ACC112 (cell line): ENCODE measurements around the gene RBM48.
"Not testable (repeated sequence)": the region's sequence is repeated elsewhere in the genome, so short reads cannot be mapped to it uniquely, and the experiment has no call there.

Experiments
- H2AFZ ChIP-seq: fragments of 200-600 bp; sonication (generic); one replicate; pipeline ENCODE4 v1.6.0; 2017; ENCODE audit warnings: antibody characterized with exemption, low read length; ENCODE audit not compliant: unreplicated experiment
- H3K27ac ChIP-seq: fragments of 200-600 bp; sonication (generic); 2 replicates; pipeline ENCODE4 v1.5.1; 2014; ENCODE audit warnings: low read depth, mild to moderate bottlenecking, antibody characterized with exemption, low read length, moderate library complexity
- H3K27me3 ChIP-seq: fragments of 200-600 bp; sonication (generic); 2 replicates; pipeline ENCODE4 v1.6.1; 2014; ENCODE audit warnings: mild to moderate bottlenecking, antibody characterized with exemption, low read length, moderate library complexity, mixed read lengths; ENCODE audit not compliant: insufficient read depth
- H3K36me3 ChIP-seq: fragments of 200-600 bp; sonication (generic); 2 replicates; pipeline ENCODE4 v1.6.1; 2016; ENCODE audit warnings: mild to moderate bottlenecking, antibody characterized with exemption, low read length, moderate library complexity, mixed read lengths; ENCODE audit not compliant: insufficient read depth
- H3K4me1 ChIP-seq: fragments of 200-600 bp; sonication (generic); one replicate; pipeline ENCODE4 v1.6.1; 2016; ENCODE audit warnings: low read length, mixed read lengths; ENCODE audit not compliant: insufficient read depth, unreplicated experiment, control insufficient read depth
- H3K4me3 ChIP-seq: fragments of 200-600 bp; sonication (generic); 2 replicates; pipeline ENCODE4 v1.5.1; 2014; ENCODE audit warnings: mild to moderate bottlenecking, low read depth, low read length
- H3K79me2 ChIP-seq: fragments of 200-600 bp; sonication (generic); one replicate; pipeline ENCODE4 v1.6.0; 2016; ENCODE audit warnings: low read length; ENCODE audit not compliant: control insufficient read depth, unreplicated experiment, insufficient read depth

RBM48 gene

DNA sequence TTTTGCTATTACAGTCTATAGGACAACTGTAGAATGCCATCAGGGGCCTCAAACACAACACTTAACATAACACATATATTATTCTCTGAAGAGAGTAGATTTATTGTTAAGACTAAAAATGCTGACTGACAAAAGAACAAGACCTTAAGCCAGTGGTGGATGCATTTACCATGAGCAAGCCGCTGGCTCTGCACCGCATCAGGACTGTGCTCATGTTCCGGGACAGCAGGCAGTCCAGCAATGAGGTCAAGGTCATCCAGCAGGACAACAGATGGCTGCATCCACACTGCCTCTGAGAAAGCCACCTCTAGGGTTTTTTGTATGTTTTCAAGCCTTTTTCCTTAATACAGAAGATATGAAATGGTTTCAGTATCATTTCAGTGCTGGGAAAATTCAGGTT lies 24.0 kb upstream of the RBM48 start:
- Histone ChIP-seq H3K4me3 (no peak overlapping the region), H3K79me2 (no peaks in the 10 kb centered on the region), H3K36me3 (no peaks in the 10 kb centered on the region), H3K27me3 (no peaks in the 10 kb centered on the region), H3K4me1 (no peaks in the 10 kb centered on the region), H2AFZ (no peak overlapping the region), H3K27ac (no peak overlapping the region)

DNA sequence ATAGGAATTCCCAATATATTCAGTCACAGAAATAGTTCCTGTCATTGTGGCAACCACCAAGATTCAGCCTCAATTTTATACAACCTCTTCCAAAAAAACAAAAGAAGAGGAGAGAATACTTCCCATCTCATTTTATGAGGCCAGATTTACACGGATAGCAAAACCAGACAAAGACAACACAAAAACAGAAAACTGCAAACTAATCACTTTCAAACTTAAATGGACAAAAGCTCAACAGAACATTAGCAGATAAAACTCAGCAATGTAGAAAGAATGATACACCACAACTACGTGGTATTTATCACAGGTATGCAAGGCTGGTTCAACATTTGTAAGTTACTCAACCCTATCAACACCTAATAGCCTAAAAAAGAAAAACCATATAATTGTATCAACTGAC lies 22.2 kb upstream of the RBM48 start:
- Histone ChIP-seq H3K27me3 (no peaks in the 10 kb centered on the region), H3K4me1 (no peaks in the 10 kb centered on the region), H3K79me2 (no peaks in the 10 kb centered on the region), H3K36me3 (no peaks in the 10 kb centered on the region), H3K4me3 (no peak overlapping the region), H3K27ac (no peak overlapping the region), H2AFZ (no peak overlapping the region)

- H2AFZ ChIP-seq, result no peak overlapping the region
- no peaks in the 10 kb centered on the region for H3K79me2 ChIP-seq
- 0 out of 2 replicates have a peak, but pooled peaks cover 6% of the 10 kb centered on the region for H3K36me3 ChIP-seq
- no peak overlapping the region for H3K27ac ChIP-seq
- H3K27me3 ChIP-seq, result no peaks in the 10 kb centered on the region
- H3K4me3 ChIP-seq, result no peak overlapping the region
- no peaks in the 10 kb centered on the region for H3K4me1 ChIP-seq
Observed at GRCh38 chr7:92508946-92509345, 19.6 kb upstream of the RBM48 start.

GRCh38 chr7:92513167-92513902 lies 15.3 kb upstream of the RBM48 start:
- Histone ChIP-seq H3K36me3 (0 out of 2 replicates have a peak, but pooled peaks cover 6% of the 10 kb centered on the region), H3K27ac (no peak overlapping the region), H3K79me2 (no peaks in the 10 kb centered on the region), H2AFZ (no peak overlapping the region), H3K27me3 (no peaks in the 10 kb centered on the region), H3K4me1 (no peaks in the 10 kb centered on the region), H3K4me3 (no peak overlapping the region)

DNA sequence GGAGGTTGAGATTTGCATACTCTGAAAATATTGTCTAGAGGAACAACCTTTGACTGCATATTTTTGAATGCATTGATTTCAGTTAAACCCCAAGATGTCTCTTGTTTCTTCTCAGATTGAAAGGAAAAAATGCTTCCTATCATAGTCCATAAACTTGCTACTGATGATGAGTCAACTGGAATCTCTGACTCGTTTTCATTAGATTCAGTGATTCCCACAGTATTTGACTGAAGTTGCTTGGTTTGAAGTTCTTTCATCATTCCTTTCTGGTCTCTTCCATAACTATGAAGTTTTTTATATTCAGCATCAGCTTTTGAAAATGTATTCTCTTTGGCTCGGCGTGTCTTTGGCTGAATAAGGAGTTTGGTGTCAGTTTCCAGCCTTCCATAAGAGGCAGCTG lies 11.0 kb upstream of the RBM48 start:
- no peaks in the 10 kb centered on the region for H3K27me3 ChIP-seq
- H3K27ac ChIP-seq, result no peak overlapping the region
- H3K4me1 ChIP-seq, result no peaks in the 10 kb centered on the region
- 0 out of 2 replicates have a peak, but pooled peaks cover 6% of the 10 kb centered on the region for H3K36me3 ChIP-seq
- H3K4me3 ChIP-seq, result no peak overlapping the region
- H3K79me2 ChIP-seq, result no peaks in the 10 kb centered on the region
- H2AFZ ChIP-seq, result no peak overlapping the region

- Histone ChIP-seq H3K27me3 (no peaks in the 10 kb centered on the region), H3K79me2 (peaks cover 5% of the 10 kb centered on the region), H3K36me3 (no peaks in the 10 kb centered on the region), H3K27ac (no peak overlapping the region), H3K4me3 (no peak overlapping the region), H2AFZ (no peak overlapping the region), H3K4me1 (no peaks in the 10 kb centered on the region)
Observed at GRCh38 chr7:92520024-92520423, 8.6 kb upstream of the RBM48 start.

DNA sequence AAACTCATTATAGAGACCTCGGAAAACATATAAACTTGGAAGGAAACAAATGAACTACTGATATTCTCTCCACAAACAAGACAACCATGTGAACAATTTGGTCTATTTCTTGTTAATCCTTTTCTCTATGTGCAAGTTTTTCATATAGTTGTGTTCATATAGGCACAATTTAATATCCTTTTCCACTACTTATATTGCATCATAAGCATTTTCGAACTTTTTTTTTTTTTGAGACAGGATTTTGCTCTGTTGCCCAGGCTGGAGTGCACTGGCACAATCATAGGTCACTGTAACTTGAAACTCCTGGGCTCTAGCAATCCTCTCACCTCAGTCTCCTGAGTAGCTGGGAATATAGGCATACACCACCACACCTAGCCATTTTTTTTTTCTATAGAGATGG lies 5.5 kb upstream of the RBM48 start:
- H3K79me2 ChIP-seq, result peaks cover 19% of the 10 kb centered on the region
- H2AFZ ChIP-seq, result no peak overlapping the region
- H3K36me3 ChIP-seq, result no peaks in the 10 kb centered on the region
- no peak overlapping the region for H3K4me3 ChIP-seq
- no peak overlapping the region for H3K27ac ChIP-seq
- H3K27me3 ChIP-seq, result no peaks in the 10 kb centered on the region
- H3K4me1 ChIP-seq, result peaks cover 5% of the 10 kb centered on the region

GRCh38 chr7:92527300-92528187 lies 1.1 kb upstream of the RBM48 start:
- Histone ChIP-seq H3K27me3 (no peaks in the 10 kb centered on the region), H3K4me3 (peak overlapping the region; percentile 80), H3K27ac (peak overlapping the region; percentile 26; the same call in 1 of the 2 replicates), H3K79me2 (peaks cover 30% of the 10 kb centered on the region), H2AFZ (peak overlapping the region; percentile 99), H3K4me1 (peaks cover 5% of the 10 kb centered on the region), H3K36me3 (no peaks in the 10 kb centered on the region)

DNA sequence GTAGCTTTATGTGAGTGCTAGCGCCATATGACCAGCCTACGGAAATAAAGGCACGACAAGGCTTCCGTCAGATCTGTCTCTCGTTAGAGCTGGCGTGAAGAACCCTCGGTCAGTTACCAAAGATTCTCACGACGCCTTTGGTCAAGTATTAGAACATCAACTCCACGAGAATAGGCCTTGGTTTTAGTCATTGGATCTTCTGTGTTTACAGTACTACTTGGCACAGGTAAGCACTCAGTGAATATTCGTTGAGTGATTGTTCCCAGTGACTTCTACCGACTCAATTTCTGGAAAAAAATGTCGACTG lies 316 bp downstream of the RBM48 start:
- Histone ChIP-seq H2AFZ (peak overlapping the region; percentile 24), H3K27me3 (no peaks in the 10 kb centered on the region), H3K4me1 (peaks cover 5% of the 10 kb centered on the region), H3K4me3 (peak overlapping the region; percentile 80), H3K79me2 (peaks cover 30% of the 10 kb centered on the region), H3K36me3 (peaks cover 1% of the 10 kb centered on the region; the same call in 1 of the 2 replicates), H3K27ac (peak overlapping the region; percentile 51)

DNA sequence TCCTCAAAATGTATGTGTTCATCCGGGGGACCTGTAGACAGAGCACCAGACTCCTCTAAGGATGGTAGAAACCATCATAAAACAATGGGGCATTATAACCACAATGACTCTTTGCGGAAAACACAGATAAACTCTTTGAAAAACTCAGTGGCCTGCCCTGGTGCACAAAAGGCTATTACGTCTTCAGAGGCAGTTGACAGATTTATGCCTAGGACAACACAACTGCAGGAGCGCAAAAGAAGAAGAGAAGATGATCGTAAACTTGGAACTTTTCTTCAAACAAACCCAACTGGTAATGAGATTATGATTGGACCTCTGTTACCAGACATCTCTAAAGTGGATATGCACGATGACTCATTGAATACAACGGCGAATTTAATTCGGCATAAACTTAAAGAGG lies 6.0 kb downstream of the RBM48 start:
- peaks cover 4% of the 10 kb centered on the region for H3K4me1 ChIP-seq
- H3K27me3 ChIP-seq, result no peaks in the 10 kb centered on the region
- H3K79me2 ChIP-seq, result peaks cover 3% of the 10 kb centered on the region
- H3K36me3 ChIP-seq, result peaks cover 15% of the 10 kb centered on the region
- H3K27ac ChIP-seq, result no peak overlapping the region
- H3K4me3 ChIP-seq, result no peak overlapping the region
- no peak overlapping the region for H2AFZ ChIP-seq

DNA sequence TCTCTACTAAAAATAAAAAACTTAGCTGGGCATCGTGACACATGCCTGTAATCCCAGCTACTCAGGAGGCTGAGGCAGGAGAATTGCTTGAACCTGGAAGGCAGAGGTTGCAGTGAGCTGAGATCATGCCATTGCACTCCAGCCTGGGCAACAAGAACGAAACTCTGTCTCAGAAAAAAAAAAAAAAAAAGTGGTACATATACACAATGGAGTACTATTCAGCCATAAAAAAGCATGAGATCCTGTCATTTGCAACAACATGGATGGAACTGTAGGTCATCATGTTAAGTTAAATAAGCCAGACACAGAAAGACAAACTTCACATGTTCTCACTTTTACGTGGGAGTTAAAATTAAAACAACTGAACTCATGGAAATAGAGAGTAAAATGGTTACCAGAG lies 14.9 kb downstream of the RBM48 start:
- not testable (repeated sequence) for H3K27me3 ChIP-seq, H3K4me1 ChIP-seq, H3K27ac ChIP-seq, H3K36me3 ChIP-seq, H2AFZ ChIP-seq, H3K4me3 ChIP-seq, H3K79me2 ChIP-seq
